Measurements from ENCODE around the gene HJURP.
"Not testable (repeated sequence)": the region's sequence is repeated elsewhere in the genome, so short reads cannot be mapped to it uniquely, and the experiment has no call there.

Gene HJURP

GRCh38 chr2:233854241-233854981, at the start of gene HJURP:
TSS of gene HJURP (minus strand) at chr2:233854535. CDS start at chr2:233854500, 35 bp downstream.
- peak; percentile 83 for DNase-seq

- DNase-seq: no peak
Measured at GRCh38 chr2:233901884-233902283, 47.5 kb upstream of the HJURP start.

GRCh38 chr2:233901367-233901766, 47.0 kb upstream of the HJURP start:
- DNase-seq: no peak

GRCh38 chr2:233896253-233896652, 41.9 kb upstream of the HJURP start:
- DNase-seq: not testable (repeated sequence)

- no peak for DNase-seq
Measured at GRCh38 chr2:233892793-233893192, 38.5 kb upstream of the HJURP start.

GRCh38 chr2:233882353-233882752, 28.0 kb upstream of the HJURP start:
- DNase-seq: no peak

- not testable (repeated sequence) for DNase-seq
Measured at GRCh38 chr2:233872125-233872524, 17.8 kb upstream of the HJURP start.

- no peak for DNase-seq
Measured at GRCh38 chr2:233871432-233871831, 17.1 kb upstream of the HJURP start.

GRCh38 chr2:233867993-233868532, 13.7 kb upstream of the HJURP start, which contains the start of gene MSL3B:
TSS of gene MSL3B (minus strand) at chr2:233868386.
- peak; percentile 48 for DNase-seq

GRCh38 chr2:233866479-233866878, 12.1 kb upstream of the HJURP start:
- no peak for DNase-seq

- no peak for DNase-seq
Measured at GRCh38 chr2:233865838-233866237, 11.5 kb upstream of the HJURP start.

GRCh38 chr2:233862261-233862768, 8.0 kb upstream of the HJURP start:
- DNase-seq: no peak

GRCh38 chr2:233858331-233858730, 4.0 kb upstream of the HJURP start:
- no peak for DNase-seq

GRCh38 chr2:233857511-233858141, 3.3 kb upstream of the HJURP start:
- DNase-seq: no peak

GRCh38 chr2:233856184-233856583, 1.8 kb upstream of the HJURP start:
- DNase-seq: no peak

GRCh38 chr2:233855345-233855744, 1.0 kb upstream of the HJURP start:
- no peak for DNase-seq

- no peak for DNase-seq
Measured at GRCh38 chr2:233853883-233854240, 473 bp downstream of the HJURP start.

- DNase-seq: no peak
Measured at GRCh38 chr2:233853353-233853752, 982 bp downstream of the HJURP start.

- no peak for DNase-seq
Measured at GRCh38 chr2:233852056-233852455, 2.3 kb downstream of the HJURP start.

GRCh38 chr2:233851169-233851568, 3.2 kb downstream of the HJURP start:
- DNase-seq: no peak

- DNase-seq: no peak
Measured at GRCh38 chr2:233850745-233851144, 3.6 kb downstream of the HJURP start.

GRCh38 chr2:233849607-233850271, 4.6 kb downstream of the HJURP start:
- no peak for DNase-seq

GRCh38 chr2:233848276-233848675, 6.1 kb downstream of the HJURP start:
- DNase-seq: no peak
